Stimulated activated CD8-positive, alpha-beta memory T cell treated with anti-CD3 and anti-CD28 coated beads, Interleukin-7, amount 100 ng/mL, for 24 hours (primary cell): ENCODE data around the gene SEMA4D.

ENCODE experiments used
- DNase-seq: peaks from one replicate; pipeline ENCODE4 v3.0.0-alpha.2; 2020; ENCODE audit warnings: low read depth

The SEMA4D gene

DNA sequence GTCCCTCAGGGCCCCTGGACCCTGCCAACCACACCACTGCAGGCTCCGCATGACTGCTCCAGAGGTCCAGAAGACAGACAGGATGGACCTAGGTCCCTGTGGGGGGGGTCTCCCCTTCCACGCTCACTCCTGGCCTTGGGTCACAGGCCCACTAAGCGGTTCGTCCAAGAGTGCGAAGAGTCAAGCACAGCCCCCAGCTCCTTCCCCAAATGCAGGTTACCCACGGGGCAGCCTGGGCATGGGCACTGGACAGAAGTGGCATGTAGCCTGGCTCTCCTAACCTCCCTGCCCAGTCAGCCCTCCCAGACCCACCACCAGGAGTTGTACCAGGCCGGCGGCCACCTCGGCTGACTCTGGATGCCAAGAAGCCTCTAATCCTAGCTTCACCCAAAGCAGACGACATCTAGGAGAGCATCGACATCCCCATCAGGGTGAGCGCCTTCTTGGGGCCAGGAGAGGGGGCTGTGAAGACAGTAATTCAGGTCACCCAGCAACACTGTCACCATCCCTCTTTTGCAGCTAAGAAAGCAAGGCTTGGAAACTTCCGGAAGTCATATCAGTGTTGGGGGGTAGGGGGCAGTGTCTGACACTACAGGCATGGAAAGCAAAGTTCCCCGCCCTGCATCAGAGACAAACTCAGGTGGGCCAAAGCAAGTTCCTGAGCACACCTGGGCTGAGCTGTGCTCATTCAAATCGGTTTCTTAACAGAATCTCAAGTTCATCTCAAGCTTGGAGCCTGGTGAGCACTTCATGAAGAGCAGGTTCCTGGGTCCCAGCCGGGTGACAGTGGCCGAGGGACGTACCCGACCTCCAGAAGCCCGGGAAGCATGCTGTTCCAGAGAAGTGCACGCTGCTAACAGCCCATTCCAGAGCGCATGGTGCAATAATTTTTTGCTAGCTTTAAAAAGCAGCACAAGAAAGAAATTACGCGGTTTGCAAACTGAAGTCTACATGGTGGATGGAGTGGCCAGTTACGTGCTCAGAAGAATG lies 68.7 kb downstream of the SEMA4D start:
- DNase-seq: no peak

GRCh38 chr9:89428222-89428761 lies 69.6 kb downstream of the SEMA4D start:
- DNase-seq: no peak

- DNase-seq: no peak
These were observed 70.2 kb downstream of the SEMA4D start for GRCh38 chr9:89427621-89428221.

DNA sequence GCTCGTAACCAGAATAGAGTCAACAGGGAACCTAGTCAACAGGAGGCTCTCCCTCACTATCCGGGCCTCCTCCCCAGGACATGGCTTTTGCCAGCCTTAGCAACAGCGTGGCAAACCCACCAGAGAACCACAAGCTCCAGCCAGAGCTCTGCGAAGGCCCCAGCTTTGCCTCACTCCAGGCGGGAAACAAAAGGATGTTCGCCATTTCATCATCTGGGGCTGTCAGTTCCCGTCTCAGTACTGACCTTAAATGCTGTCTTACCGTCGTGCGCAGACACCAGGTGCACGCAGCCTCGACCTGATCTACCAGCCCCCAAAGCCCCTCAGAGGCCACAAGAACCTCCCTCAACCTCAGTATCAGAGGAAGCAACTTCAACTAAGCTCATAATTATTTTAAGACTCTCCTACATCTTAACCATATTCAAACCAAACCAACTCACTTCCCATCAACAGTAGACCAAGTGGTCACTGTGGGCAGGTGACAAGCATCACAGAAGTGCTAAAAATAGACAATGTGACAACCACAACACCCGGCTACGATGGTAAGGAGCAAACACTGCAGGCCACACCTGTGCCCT lies 71.4 kb downstream of the SEMA4D start:
- DNase-seq: no peak

GRCh38 chr9:89425921-89426383 lies 72.0 kb downstream of the SEMA4D start:
- no peak for DNase-seq

DNA sequence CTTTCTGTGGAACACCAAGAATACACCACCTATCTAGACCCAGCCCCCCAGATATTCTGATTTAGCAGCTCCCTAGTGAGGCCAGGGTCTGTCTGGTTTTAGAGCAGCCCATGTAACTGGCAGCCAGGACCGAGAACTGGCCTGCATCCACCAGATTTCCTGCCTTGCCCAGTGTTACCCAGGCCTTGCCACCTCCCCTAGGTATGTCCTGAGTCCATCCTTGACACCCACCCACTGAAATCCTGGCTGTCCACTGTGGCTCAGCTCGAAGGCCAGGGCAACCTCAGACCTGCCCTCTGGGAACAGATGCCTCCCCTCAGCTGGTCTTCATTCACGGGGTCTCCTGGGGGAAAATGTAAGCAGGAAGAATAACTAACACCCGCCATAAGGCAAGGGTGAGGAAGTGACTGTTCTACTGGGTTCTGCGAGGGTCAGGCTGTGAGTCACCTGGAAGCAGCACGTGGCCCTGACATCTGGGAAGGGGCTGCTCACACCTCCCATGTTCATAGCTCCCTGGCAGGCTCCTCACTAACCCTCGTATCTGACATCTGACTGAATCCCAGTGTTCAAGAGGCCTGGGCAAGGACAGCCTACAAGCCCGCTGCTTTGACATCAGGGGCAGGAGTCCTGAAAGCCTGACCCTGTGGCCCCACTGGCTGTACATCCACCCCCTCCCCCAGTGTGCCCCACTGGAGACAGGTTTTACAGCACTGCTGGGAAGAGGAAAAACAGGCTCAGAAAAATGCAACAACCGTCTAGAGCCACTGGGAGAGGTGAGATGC lies 72.7 kb downstream of the SEMA4D start:
- DNase-seq: no peak

GRCh38 chr9:89422151-89422975 lies 75.5 kb downstream of the SEMA4D start:
- peak; percentile 55 for DNase-seq

DNA sequence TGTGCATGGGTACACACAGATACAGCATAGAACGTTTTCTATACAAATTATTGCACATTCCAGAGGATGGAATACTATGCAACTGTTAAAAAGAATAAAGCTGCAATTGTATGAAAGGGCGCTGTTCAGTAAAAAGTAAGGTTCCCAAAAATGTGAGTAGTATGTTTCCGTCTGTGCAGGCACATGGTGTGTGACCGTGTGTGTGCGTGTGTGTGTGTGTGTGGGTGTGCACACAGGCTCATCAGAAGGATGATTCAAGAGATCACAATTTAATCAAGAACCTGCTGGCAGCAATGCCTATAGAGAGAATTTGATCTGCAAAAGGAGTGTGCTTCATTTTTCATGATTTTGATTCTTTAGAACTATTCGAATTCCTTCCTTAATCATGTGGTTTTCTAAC lies 76.3 kb downstream of the SEMA4D start:
- no peak for DNase-seq

DNA sequence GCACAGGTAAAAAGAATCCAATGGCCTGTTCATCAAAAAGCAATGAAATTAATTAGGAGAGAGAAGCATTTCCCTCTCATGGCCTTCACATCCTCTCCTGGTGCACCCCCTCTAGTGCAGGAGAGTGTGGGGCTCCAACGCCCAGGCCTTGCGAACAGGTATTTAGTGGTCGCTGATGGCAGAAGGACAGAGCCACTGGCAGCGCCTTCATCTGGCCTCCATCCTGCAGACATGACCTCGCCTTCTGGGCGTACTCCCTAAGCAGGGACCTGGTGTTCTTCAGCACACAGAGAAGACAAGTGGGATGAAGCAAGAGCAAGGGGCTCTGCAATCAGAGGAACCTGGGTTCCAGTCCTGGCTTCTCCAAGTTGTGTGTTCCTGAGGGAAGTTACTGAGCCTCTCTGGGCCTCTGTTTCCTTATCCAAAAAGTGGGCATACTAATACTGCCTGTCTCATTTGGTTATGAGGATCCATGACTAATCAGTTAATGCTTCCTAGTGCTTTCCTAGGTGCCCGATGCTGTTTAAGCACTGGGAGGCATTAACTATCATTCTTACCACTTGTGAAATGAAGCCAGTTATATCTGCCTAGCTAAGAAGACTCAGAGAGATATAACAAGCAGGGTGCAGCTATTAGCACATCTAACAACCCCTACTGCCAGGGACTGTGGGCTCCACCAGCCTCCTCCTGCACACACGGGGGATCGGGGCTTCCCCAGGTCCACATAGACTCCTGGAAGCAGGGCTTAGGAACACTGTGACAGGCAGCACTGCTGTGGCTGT lies 77.3 kb downstream of the SEMA4D start:
- no peak for DNase-seq

GRCh38 chr9:89419978-89420394 lies 77.9 kb downstream of the SEMA4D start:
- no peak for DNase-seq

- peak; percentile 63 for DNase-seq
These were observed 78.9 kb downstream of the SEMA4D start for GRCh38 chr9:89418882-89419640.

DNA sequence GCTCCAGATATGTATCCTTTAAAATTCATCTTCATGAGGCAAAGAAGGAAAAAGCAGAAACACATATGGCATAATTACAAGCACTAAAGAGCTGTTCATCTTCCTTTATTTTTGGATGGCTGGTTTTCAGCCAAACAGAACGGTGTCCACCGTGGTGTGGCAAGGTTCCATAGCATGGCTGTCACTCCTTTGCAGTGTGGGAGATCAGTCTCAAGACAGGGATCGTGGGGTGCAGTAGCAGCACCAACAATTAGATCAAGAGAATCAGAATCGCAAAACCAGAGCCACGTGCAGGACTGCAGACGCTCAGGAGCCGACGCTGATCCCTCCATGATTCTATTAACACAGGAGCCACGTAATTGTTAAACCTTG lies 79.5 kb downstream of the SEMA4D start:
- no peak for DNase-seq

- no peak for DNase-seq
These were observed 80.0 kb downstream of the SEMA4D start for GRCh38 chr9:89417832-89418473.

DNA sequence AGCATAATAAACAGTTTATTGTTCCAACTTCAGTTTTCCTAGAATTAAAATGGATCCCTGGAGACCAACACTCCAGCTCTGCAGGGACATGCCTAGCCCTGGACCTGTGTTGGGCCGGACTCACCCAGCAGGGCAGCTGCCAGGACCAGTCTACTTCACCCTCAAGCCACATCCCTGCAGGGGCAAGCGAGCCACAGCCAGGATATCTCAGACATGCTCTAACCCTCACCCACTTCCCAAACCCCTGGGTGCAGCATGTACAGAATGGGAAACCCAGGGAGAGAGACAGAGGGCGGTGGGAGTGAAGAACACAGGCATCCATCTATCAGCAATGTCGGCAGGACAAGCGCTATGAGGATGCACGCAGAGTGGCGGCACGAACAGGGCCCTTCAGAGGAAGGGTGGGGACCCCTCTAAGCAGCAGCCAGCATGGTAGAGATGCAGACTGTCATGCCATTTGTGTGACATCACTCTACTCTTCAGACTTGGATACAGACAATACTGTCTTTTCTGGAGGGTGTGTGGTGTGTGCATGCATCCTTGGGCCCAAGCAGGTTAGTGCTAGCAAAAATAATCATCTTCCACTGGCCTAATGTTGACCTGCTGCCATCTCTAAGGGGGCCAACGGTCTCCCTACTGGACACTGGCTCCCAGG lies 83.1 kb downstream of the SEMA4D start:
- no peak for DNase-seq

DNA sequence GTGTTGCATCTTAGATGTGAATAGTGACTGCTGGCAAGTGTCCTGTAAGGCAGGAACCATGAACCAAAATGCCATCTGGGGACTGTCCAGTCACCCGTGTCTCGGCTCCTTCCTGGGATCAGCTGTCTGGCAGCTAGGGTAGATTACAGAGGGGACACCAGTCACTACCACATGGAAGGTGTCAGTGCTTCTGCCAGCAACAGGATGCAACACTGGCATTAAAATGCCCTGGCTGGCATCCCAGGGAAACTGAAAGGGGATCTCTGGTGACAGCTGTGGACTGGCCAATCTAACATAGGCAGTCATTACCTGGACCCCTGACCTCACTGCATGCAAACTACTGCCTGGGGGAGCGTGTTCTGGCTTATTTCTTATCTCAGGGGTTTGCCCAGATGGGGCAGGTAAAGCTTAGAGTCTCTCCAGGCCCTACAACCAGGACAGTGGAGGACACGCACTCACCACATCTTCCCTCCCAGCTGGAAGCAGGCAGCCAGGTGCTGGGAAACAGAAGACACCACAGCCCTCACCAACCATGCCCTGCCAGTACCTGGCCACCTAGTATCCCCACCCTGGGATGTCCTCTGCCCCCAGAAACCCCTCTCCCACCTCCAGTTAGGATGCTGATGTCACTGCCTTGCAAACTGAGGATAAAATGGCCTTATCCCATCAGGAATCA lies 83.8 kb downstream of the SEMA4D start:
- DNase-seq: no peak

DNA sequence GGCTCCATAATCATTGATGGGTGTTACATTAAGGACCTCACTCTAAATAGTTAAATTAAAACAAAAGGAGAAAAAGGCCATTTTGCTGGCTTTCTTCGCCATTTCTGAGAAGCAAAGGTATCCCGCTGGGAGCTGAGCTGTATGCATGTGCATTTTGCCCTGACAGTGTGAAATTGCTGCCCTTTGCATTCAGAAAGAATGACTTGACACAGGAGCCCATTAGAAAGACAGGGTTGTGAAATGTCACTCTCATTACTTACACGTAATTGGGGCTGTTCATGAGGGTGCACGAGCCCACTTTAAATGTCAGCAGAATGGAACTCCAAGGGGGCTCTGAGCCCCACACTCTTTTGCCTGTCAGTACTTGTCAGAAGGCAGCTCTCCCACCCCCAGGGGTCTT lies 85.0 kb downstream of the SEMA4D start:
- DNase-seq: no peak

DNA sequence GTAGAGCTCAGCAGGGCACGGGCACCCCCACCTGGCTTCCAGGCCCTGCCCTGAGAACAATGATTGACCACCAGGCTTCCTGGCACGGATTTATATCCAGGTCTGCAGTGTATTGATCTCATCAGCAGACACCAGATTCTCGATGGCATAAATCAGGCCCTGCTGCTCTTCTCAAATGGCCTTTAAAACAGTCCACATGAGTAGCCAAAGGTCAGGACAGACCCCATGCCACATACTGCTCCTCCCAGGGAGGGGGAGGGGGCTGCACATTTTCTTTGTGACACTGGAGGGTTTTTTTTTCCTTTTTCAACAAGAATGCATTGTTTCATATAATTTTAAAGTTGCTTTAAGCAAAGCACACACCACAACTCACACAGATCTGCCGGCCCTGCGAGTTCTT lies 85.4 kb downstream of the SEMA4D start:
- DNase-seq: no peak

GRCh38 chr9:89411759-89412158 lies 86.2 kb downstream of the SEMA4D start:
- DNase-seq: no peak
